Activated naive CD4-positive, alpha-beta T cell treated with anti-CD3 and anti-CD28 coated beads, Interleukin-2, amount 10 ng/mL, durations not matched to agents 7 days and 5 days (primary cell): ENCODE results near the gene TXLNA.

ENCODE experiments used
- CTCF ChIA-PET: fragments of 350-600 bp; sonication (Branson Sonifier 250); formaldehyde crosslinking; loops from one replicate; lab custom pipeline; 2021; ENCODE audit warnings: antibody characterized with exemption; lab: Charles Lee
- DNase-seq: peaks from one replicate; pipeline ENCODE4 v3.0.0-alpha.2; 2020
- H3K27ac Mint-ChIP-seq: one replicate; pipeline ENCODE4 v1.8.0; 2021; ENCODE audit warnings: mild to moderate bottlenecking, moderate library complexity, mixed read lengths
- H3K27me3 Mint-ChIP-seq: one replicate; pipeline ENCODE4 v1.8.0; 2021; ENCODE audit warnings: mild to moderate bottlenecking, mixed read lengths
- H3K36me3 Mint-ChIP-seq: one replicate; pipeline ENCODE4 v1.8.0; 2021; ENCODE audit warnings: mixed read lengths
- H3K4me1 Mint-ChIP-seq: one replicate; pipeline ENCODE4 v1.8.0; 2021; ENCODE audit warnings: mixed read lengths
- H3K4me3 Mint-ChIP-seq: one replicate; pipeline ENCODE4 v1.8.0; 2021; ENCODE audit warnings: mild to moderate bottlenecking, moderate library complexity, mixed read lengths
- H3K9me3 Mint-ChIP-seq: one replicate; pipeline ENCODE4 v1.8.0; 2021; ENCODE audit warnings: mixed read lengths

TXLNA gene

GRCh38 chr1:32232558-32233304, 53.3 kb downstream of the TXLNA start:
- H3K27ac Mint-ChIP-seq, result no peak overlapping the region
- H3K36me3 Mint-ChIP-seq, result peaks cover 24% of the 10 kb centered on the region
- H3K9me3 Mint-ChIP-seq, result no peaks in the 10 kb centered on the region
- no peak overlapping the region for H3K4me3 Mint-ChIP-seq
- no peak for DNase-seq
- H3K4me1 Mint-ChIP-seq, result peaks cover under 1% of the 10 kb centered on the region
- no peaks in the 10 kb centered on the region for H3K27me3 Mint-ChIP-seq
- CTCF ChIA-PET, result interaction anchor here (1.4 kb wide), 1 partner anchor 16 kb away, joined by 4 read pairs; no protein-coding TSS in a partner anchor

- CTCF ChIA-PET, result interaction anchor here (1.0 to 1.2 kb wide), 2 partner anchors 19 to 24 kb away, joined by 3 to 4 read pairs; no protein-coding TSS in a partner anchor
- no peaks in the 10 kb centered on the region for H3K9me3 Mint-ChIP-seq
- peaks cover 7% of the 10 kb centered on the region for H3K36me3 Mint-ChIP-seq
- peaks cover 8% of the 10 kb centered on the region for H3K27me3 Mint-ChIP-seq
- H3K27ac Mint-ChIP-seq, result no peak overlapping the region
- H3K4me3 Mint-ChIP-seq, result no peak overlapping the region
- DNase-seq, result no peak
- H3K4me1 Mint-ChIP-seq, result peaks cover 4% of the 10 kb centered on the region
Measured at GRCh38 chr1:32234792-32235191, 55.3 kb downstream of the TXLNA start.

GRCh38 chr1:32239337-32239736, 59.9 kb downstream of the TXLNA start:
- H3K27ac Mint-ChIP-seq, result no peak overlapping the region

DNA sequence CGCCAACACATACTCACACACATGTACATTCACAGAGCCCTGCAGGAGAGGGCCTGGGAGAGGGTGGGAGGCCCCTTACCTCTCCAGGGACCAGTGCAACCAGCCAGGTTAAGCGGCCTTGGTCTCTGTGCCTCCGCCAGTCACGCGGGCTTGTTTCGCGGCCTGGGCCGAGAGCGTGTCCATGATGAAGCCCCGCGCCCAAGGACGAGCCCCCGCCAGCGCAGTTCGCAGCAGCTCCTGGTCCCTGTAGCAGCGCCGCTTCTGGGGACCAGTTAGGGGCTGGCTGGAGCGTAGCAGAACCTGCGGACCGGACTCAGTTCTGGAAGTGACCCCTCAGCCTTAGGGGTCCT, 60.3 kb downstream of the TXLNA start:
- H3K27ac Mint-ChIP-seq, result no peak overlapping the region
- CTCF ChIA-PET, result interaction anchor here (1.2 to 6.9 kb wide), 6 partner anchors 10 to 83 kb away, joined by 3 to 49 read pairs (median 8); partner anchors contain the start of gene LCK
- H3K27me3 Mint-ChIP-seq, result peaks cover 20% of the 10 kb centered on the region
- H3K4me3 Mint-ChIP-seq, result peak overlapping the region; percentile 81
- DNase-seq, result no peak
- no peaks in the 10 kb centered on the region for H3K36me3 Mint-ChIP-seq
- no peaks in the 10 kb centered on the region for H3K9me3 Mint-ChIP-seq
- peaks cover 29% of the 10 kb centered on the region for H3K4me1 Mint-ChIP-seq

More at GRCh38 chr1:32239337-32239736, 59.9 kb downstream of the TXLNA start:
- Mint-ChIP-seq H3K4me1 (peaks cover 29% of the 10 kb centered on the region), H3K27me3 (peaks cover 20% of the 10 kb centered on the region), H3K36me3 (no peaks in the 10 kb centered on the region), H3K4me3 (peak overlapping the region; percentile 39), H3K9me3 (no peaks in the 10 kb centered on the region)
- CTCF ChIA-PET, result interaction anchor here (0.6 to 6.9 kb wide), 5 partner anchors 10 to 111 kb away, joined by 3 to 49 read pairs (median 5); partner anchors contain the start of gene LCK
- DNase-seq, result no peak

- peaks cover 32% of the 10 kb centered on the region for H3K4me1 Mint-ChIP-seq
- H3K27me3 Mint-ChIP-seq, result peaks cover 20% of the 10 kb centered on the region
- peak overlapping the region; percentile 81 for H3K4me3 Mint-ChIP-seq
- no peaks in the 10 kb centered on the region for H3K36me3 Mint-ChIP-seq
- CTCF ChIA-PET, result interaction anchor here (0.7 to 6.9 kb wide), 13 partner anchors 9 to 82 kb away, joined by 3 to 49 read pairs (median 5); partner anchors contain the start of gene LCK
- peak overlapping the region; percentile 24 for H3K27ac Mint-ChIP-seq
- H3K9me3 Mint-ChIP-seq, result no peaks in the 10 kb centered on the region
- peak; percentile 68 for DNase-seq
Measured at GRCh38 chr1:32240140-32240951, 60.9 kb downstream of the TXLNA start.

DNA sequence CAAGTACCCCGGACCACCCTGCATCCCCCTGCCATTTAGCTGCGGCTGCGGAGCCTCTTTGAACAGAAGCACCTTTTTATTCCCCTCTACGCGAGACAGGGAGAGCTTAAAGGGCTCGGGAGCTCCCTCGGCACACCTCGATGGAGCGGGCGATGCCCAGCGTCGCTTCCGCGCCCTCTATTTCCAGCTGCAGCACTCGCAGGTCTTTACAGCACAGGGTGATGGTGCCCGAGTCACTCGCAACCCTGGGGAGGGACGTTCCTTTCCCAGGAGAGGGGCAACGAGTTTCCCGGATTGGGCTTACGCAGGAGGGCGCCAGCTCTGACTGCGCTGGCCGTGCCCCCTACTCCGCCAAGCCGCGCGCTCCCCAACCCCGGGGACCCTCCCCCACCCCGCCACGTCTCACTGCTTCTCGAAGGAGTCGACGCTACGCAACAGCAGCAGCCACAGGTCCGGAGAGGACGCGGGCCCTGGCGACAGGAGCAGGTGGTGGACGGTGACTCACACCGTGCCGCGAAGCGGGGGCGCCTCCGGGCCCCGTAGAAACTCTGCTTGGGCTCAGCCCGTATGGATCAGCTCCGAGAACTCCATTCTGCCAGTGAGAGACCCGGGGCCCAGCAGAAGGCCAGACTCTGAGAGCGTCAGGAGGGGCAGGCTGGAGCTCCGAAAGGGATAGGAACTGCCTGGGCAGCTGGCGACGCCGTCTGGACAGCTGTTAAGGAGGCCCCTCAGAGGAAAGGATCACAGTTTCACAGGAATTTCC, 61.7 kb downstream of the TXLNA start:
- Mint-ChIP-seq H3K27me3 (peaks cover 20% of the 10 kb centered on the region), H3K9me3 (no peaks in the 10 kb centered on the region), H3K36me3 (no peaks in the 10 kb centered on the region), H3K4me3 (peak overlapping the region; percentile 81), H3K27ac (peak overlapping the region; percentile 24), H3K4me1 (peaks cover 39% of the 10 kb centered on the region)
- CTCF ChIA-PET, result interaction anchor here (0.6 to 6.9 kb wide), 13 partner anchors 8 to 81 kb away, joined by 3 to 49 read pairs (median 5); partner anchors contain the start of gene LCK
- peak; percentile 58 for DNase-seq

GRCh38 chr1:32242341-32242851, 62.9 kb downstream of the TXLNA start:
- H3K9me3 Mint-ChIP-seq, result no peaks in the 10 kb centered on the region
- H3K4me1 Mint-ChIP-seq, result peaks cover 51% of the 10 kb centered on the region
- H3K36me3 Mint-ChIP-seq, result no peaks in the 10 kb centered on the region
- no peak for DNase-seq
- no peak overlapping the region for H3K4me3 Mint-ChIP-seq
- H3K27me3 Mint-ChIP-seq, result peaks cover 20% of the 10 kb centered on the region
- CTCF ChIA-PET, result interaction anchor here (0.8 to 1.1 kb wide), 2 partner anchors 11 to 23 kb away, joined by 3 read pairs; no protein-coding TSS in a partner anchor
- no peak overlapping the region for H3K27ac Mint-ChIP-seq

DNA sequence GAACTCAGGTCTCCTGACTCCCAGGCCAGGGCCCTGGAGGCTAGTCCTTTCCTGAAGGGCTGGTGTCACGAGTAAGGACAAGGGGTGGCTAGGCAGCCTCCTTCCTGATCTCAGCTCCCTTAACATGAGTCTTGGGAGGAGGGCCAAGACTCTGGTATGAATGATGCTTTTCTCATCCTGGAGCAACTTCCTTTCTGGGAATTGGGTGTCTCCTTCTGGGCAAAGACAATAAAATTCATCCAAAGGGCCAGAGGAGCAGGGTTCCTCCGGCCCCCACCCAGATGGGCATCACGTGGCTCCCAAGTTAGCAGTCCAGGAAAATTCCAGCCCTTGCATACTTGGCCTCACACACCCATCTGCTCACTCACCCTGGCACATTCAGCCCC, 67.4 kb downstream of the TXLNA start, which contains the start of gene FAM167B:
FAM167B (plus strand) TSS at position 335 of the 386 bp plus-strand sequence. CDS start 200 bp downstream, outside the sequence.
- Mint-ChIP-seq H3K36me3 (peaks cover 8% of the 10 kb centered on the region), H3K27me3 (no peaks in the 10 kb centered on the region), H3K9me3 (no peaks in the 10 kb centered on the region), H3K4me1 (peaks cover 66% of the 10 kb centered on the region), H3K4me3 (peak within 1 kb of the TSS; percentile 67), H3K27ac (peak within 1 kb of the TSS; percentile 96)
- CTCF ChIA-PET, result interaction anchor here (1.2 to 4.2 kb wide), 3 partner anchors 12 to 31 kb away, joined by 4 to 16 read pairs (median 7); no protein-coding TSS in a partner anchor
- DNase-seq, result no peak

- no peak for DNase-seq
- no peaks in the 10 kb centered on the region for H3K9me3 Mint-ChIP-seq
- no peaks in the 10 kb centered on the region for H3K27me3 Mint-ChIP-seq
- CTCF ChIA-PET, result interaction anchor here (1.1 to 5.9 kb wide), 12 partner anchors 9 to 103 kb away, joined by 4 to 61 read pairs (median 9); partner anchors contain the start of genes EIF3I, HDAC1 and TMEM234
- H3K27ac Mint-ChIP-seq, result peak overlapping the region; percentile 96
- peak overlapping the region; percentile 67 for H3K4me3 Mint-ChIP-seq
- H3K36me3 Mint-ChIP-seq, result peaks cover 14% of the 10 kb centered on the region
- peaks cover 60% of the 10 kb centered on the region for H3K4me1 Mint-ChIP-seq
Measured at GRCh38 chr1:32247452-32247851, 68.0 kb downstream of the TXLNA start.
